Small intestine (tissue), 7 donors: Measurements from ENCODE around the gene EGFLAM. TPM values are rescaled to one million over a fixed set of nuclear protein-coding genes. Genes with fewer than 3 reads are reported as not detected.

Experiments
- DNase-seq, 2 donors: peaks; one replicate each; pipeline versions ENCODE4 v3.0.0 to v3.0.0-alpha.2; 2013
- FAIRE-seq: peaks from 2 replicates; lab custom pipeline; 2012; peaks lifted over from hg19 to GRCh38; lab: Jason Lieb, UNC
- H3K27ac ChIP-seq, 3 donors: one replicate each; pipeline ENCODE4 v1.5.1; 2013; ENCODE audit warnings: low read length in 2 of 3, mild to moderate bottlenecking in 2 of 3, control low read depth in 1 of 3, inconsistent platforms in 1 of 3, low read depth in 1 of 3, moderate library complexity in 1 of 3
- H3K27me3 ChIP-seq, 3 donors: one replicate each; pipeline ENCODE4 v1.6.1; 2013; ENCODE audit warnings: low read length in 3 of 3, inconsistent platforms in 1 of 3; ENCODE audit not compliant: control insufficient read depth in 3 of 3, insufficient read depth in 3 of 3
- H3K36me3 ChIP-seq, 3 donors: one replicate each; pipeline ENCODE4 v1.6.1; 2013; ENCODE audit warnings: low read length in 3 of 3, inconsistent platforms in 1 of 3, low read depth in 1 of 3, mild to moderate bottlenecking in 1 of 3, moderate library complexity in 1 of 3; ENCODE audit not compliant: control insufficient read depth in 3 of 3, insufficient read depth in 2 of 3
- H3K4me1 ChIP-seq, 3 donors: one replicate each; pipeline ENCODE4 v1.6.1; 2013; ENCODE audit warnings: low read length in 2 of 3, inconsistent platforms in 1 of 3, low read depth in 1 of 3, mild to moderate bottlenecking in 1 of 3, moderate library complexity in 1 of 3; ENCODE audit not compliant: control insufficient read depth in 3 of 3, insufficient read depth in 2 of 3
- H3K4me3 ChIP-seq, 3 donors: one replicate each; pipeline ENCODE4 v1.5.1; 2013; ENCODE audit warnings: low read length in 3 of 3, control low read depth in 1 of 3, inconsistent platforms in 1 of 3, low read depth in 1 of 3, mild to moderate bottlenecking in 1 of 3, moderate library complexity in 1 of 3
- H3K9me3 ChIP-seq, 2 donors: one replicate each; pipeline ENCODE4 v1.6.1; 2013; ENCODE audit warnings: low read depth in 1 of 2, low read length in 1 of 2; ENCODE audit not compliant: control insufficient read depth in 2 of 2, insufficient read depth in 1 of 2
- WGBS, 3 donors: extraction: QIAGEN DNeasy Blood & Tissue Kit; methylation state at CpG; one replicate each; pipeline ENCODE4 v1.1.7; 2013; 5-methylcytosine and 5-hydroxymethylcytosine counted together
- polyA plus RNA-seq, 4 donors: library from polyadenylated mRNA; stranded (reverse) in 3 of 4; unstranded in 1 of 4; fragments of 200-250 nt in 3 of 4; fragments of 120-200 nt in 1 of 4; gene quantifications; one replicate each; pipeline versions ENCODE4 v1.2.1 to v1.2.3, GENCODE V29; 2013
- donor health status: healthy with polysubstance abuse.
- donor health status: control.
- donor health status: control.
- donor health status: Bipolar disorder and iron deficiency.
- donor health status: healthy.

Gene EGFLAM
- polyA plus RNA-seq, 4 donors: 0.54 to 1.9 (median 1.7) TPM; not detected in 1

GRCh38 chr5:38257308-38258041 is 884 bp upstream of the EGFLAM start:
- DNase-seq (peak in 1 of 2 donors; percentile 6), FAIRE-seq (no peak)
- peak overlapping the region in 1 of 3 donors; percentile 41 for H3K4me3 ChIP-seq
- H3K4me1 ChIP-seq: peaks cover 0 to 3% (median 0%) of the 10 kb centered on the region in 3 donors
- peaks cover 8 to 50% (median 18%) of the 10 kb centered on the region in 3 donors for H3K27me3 ChIP-seq
- H3K9me3 ChIP-seq: no peaks in the 10 kb centered on the region
- WGBS, 3 donors: 3 to 6% (median 4%) methylated on average over 42 of the region's 42 CpGs
- peak overlapping the region in 1 of 3 donors; percentile 13 for H3K27ac ChIP-seq
- no peaks in the 10 kb centered on the region for H3K36me3 ChIP-seq

DNA sequence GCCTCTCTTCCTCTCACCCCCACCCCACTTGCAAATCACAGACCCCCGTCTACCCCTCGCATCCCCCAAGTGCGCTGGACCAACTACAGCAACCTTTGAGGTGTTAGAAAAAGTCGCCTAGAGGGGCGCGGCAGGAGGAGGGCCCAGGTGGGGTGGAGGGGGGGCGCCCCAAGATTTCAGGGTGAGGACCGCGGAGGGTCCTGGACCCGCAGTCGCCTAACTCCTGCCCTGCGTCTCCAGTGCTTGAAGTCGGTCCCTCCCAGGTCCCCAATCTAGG is 379 bp upstream of the EGFLAM start:
- H3K27me3 ChIP-seq: peaks cover 8 to 50% (median 18%) of the 10 kb centered on the region in 3 donors
- 2 to 4% (median 4%) methylated on average over 13 of the region's 13 CpGs for WGBS, 3 donors
- H3K4me3 ChIP-seq: peak overlapping the region in 1 of 3 donors; percentile 41

GRCh38 chr5:38259062-38259808 is 876 bp downstream of the EGFLAM start:
- H3K27me3 ChIP-seq: peaks cover 8 to 50% (median 18%) of the 10 kb centered on the region in 3 donors
- H3K27ac ChIP-seq: no peak overlapping the region
- FAIRE-seq: no peak

More for the DNA sequence above, 379 bp upstream of the EGFLAM start:
- peaks cover 0 to 3% (median 0%) of the 10 kb centered on the region in 3 donors for H3K4me1 ChIP-seq
- H3K9me3 ChIP-seq: no peaks in the 10 kb centered on the region
- H3K27ac ChIP-seq: peak overlapping the region in 1 of 3 donors; percentile 13
- peak in 1 of 2 donors; percentile 5 for DNase-seq
- H3K36me3 ChIP-seq: no peaks in the 10 kb centered on the region
- no peak for FAIRE-seq

GRCh38 chr5:38259809-38260160 is 1.4 kb downstream of the EGFLAM start:
- Histone ChIP-seq H3K4me1 (peaks cover 0 to 3% (median 0%) of the 10 kb centered on the region in 3 donors), H3K27ac (no peak overlapping the region), H3K4me3 (no peak overlapping the region), H3K9me3 (no peaks in the 10 kb centered on the region), H3K27me3 (peaks cover 8 to 50% (median 18%) of the 10 kb centered on the region in 3 donors), H3K36me3 (no peaks in the 10 kb centered on the region)
- FAIRE-seq (no peak), DNase-seq (no peak)
- 62 to 71% (median 64%) methylated on average over 6 of the region's 6 CpGs for WGBS, 3 donors

More at GRCh38 chr5:38259062-38259808, 876 bp downstream of the EGFLAM start:
- WGBS, 3 donors: 13 to 18% (median 16%) methylated on average over 13 of the region's 13 CpGs
- peak overlapping the region in 1 of 3 donors; percentile 41 for H3K4me3 ChIP-seq
- DNase-seq: peak in 1 of 2 donors; percentile 2
- H3K36me3 ChIP-seq: no peaks in the 10 kb centered on the region
- H3K4me1 ChIP-seq: peaks cover 0 to 3% (median 0%) of the 10 kb centered on the region in 3 donors
- no peaks in the 10 kb centered on the region for H3K9me3 ChIP-seq

DNA sequence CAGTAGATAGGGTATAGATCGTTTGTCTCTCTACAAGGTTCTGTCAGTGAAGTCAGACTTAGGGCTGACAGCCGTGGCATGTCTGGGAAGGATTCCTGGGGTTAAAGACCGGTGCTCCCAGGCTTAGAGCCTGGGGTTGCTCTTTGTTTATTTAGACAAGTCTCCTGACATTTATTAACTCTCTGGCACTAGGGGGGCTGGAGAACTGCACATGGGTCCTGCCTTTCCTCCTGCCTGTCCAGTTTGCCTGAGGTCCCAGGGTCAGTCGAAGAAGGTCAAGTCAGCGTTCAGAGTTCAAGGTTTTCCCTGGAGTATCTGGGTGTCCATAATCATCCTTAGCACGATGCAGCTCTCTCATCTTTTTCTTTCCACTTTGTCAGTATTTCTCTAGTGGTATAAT is 5.6 kb downstream of the EGFLAM start:
- FAIRE-seq: no peak
- H3K36me3 ChIP-seq: no peaks in the 10 kb centered on the region
- H3K27me3 ChIP-seq: peaks cover 0 to 26% (median 2%) of the 10 kb centered on the region in 3 donors

DNA sequence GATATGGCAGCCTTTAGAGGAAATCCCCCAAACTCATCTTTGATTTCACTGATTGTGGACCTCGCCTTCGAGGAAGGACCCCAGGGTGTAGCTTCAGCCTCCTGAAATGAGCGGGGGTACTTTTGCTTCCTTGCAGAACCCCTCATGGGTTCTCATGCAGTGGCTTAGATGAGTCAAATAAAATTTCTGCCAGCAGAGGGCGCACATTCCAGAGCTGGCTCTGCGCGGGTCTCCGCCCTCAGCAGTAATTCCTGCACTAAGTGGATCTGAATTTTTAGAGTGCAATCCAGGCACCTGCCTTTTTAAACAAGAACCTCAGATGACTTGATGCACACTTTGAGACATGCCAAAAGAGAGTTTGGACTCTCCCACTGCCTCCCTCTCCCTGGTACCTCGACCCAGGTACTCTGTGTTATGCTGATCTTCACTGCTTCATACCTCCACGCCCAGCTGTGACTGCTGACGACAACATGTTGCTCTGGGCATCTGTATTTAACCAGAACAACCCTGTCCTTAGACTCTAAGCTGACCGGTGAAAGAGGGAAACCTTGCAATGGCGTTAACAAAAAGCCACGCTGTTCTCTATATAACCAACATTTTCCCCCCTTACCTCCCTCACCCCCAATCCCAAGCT is 7.3 kb downstream of the EGFLAM start:
- no peak overlapping the region for H3K27ac ChIP-seq
- no peaks in the 10 kb centered on the region for H3K36me3 ChIP-seq
- WGBS, 3 donors: 24 to 33% (median 30%) methylated on average over 13 of the region's 13 CpGs
- H3K9me3 ChIP-seq: no peaks in the 10 kb centered on the region
- H3K27me3 ChIP-seq: peaks cover 0 to 18% (median 0%) of the 10 kb centered on the region in 3 donors
- FAIRE-seq (no peak), DNase-seq (peak; percentile 31 to 70)
- H3K4me1 ChIP-seq: no peaks in the 10 kb centered on the region
- no peak overlapping the region for H3K4me3 ChIP-seq

More for the DNA sequence above, 5.6 kb downstream of the EGFLAM start:
- H3K9me3 ChIP-seq: no peaks in the 10 kb centered on the region
- H3K4me3 ChIP-seq: no peak overlapping the region
- 16 to 25% (median 17%) methylated on average over 6 of the region's 6 CpGs for WGBS, 3 donors
- no peak for DNase-seq
- H3K27ac ChIP-seq: no peak overlapping the region
- no peaks in the 10 kb centered on the region for H3K4me1 ChIP-seq

DNA sequence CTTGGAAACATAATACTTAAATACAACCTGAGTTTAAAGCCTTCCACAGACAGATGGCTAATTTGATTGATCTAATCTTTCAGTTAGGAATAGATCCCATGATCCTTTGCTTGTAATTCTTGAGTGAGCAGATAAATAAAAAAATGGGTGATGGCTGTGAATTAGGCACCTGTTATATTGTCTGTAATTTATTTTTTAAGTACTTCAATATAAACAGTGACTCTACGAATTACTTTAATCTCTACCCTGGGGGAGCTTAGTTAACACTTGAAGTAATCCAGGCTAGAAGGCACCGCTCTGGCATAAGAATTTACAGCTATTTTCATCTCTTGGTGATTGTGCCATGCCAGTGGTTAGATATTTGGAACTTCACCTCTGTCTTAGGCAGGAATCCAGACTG is 9.0 kb downstream of the EGFLAM start:
- FAIRE-seq (no peak), DNase-seq (no peak)
- Histone ChIP-seq H3K27me3 (peaks cover 0 to 11% (median 0%) of the 10 kb centered on the region in 3 donors), H3K9me3 (no peaks in the 10 kb centered on the region), H3K4me1 (no peaks in the 10 kb centered on the region), H3K4me3 (no peak overlapping the region), H3K27ac (no peak overlapping the region), H3K36me3 (no peaks in the 10 kb centered on the region)
- WGBS, 3 donors: 66 to 72% (median 69%) methylated on average over 2 of the region's 2 CpGs

GRCh38 chr5:38273626-38274025 is 15.3 kb downstream of the EGFLAM start:
- Histone ChIP-seq H3K27ac (no peak overlapping the region), H3K4me3 (no peak overlapping the region), H3K27me3 (no peaks in the 10 kb centered on the region), H3K4me1 (no peaks in the 10 kb centered on the region), H3K36me3 (no peaks in the 10 kb centered on the region), H3K9me3 (peaks cover 0 to 8% of the 10 kb centered on the region in 2 donors)
- FAIRE-seq (no peak), DNase-seq (no peak)
- WGBS, 3 donors: 72 to 91% (median 77%) methylated on average over 3 of the region's 3 CpGs
